ENCODE results near the gene KRT28.

Gene KRT28

GRCh38 chr17:40763752-40764151 is 36.0 kb downstream of the KRT28 start:
- H3K27ac ChIP-seq: no peak overlapping the region
- peaks cover 37% of the 10 kb centered on the region for H3K27me3 ChIP-seq
- H3K4me3 ChIP-seq (ENCODE audit: low read depth in 1 of 2, low read length in 1 of 2): no peak overlapping the region
- no peak for TF ChIP-seq CTCF (IDR thresholded peaks at IDR 0.05)
- H3K36me3 ChIP-seq: no peaks in the 10 kb centered on the region
- peaks cover 9% of the 10 kb centered on the region for H3K9me3 ChIP-seq
- H3K4me1 ChIP-seq (ENCODE audit: control insufficient read depth in 1 of 2, insufficient read depth in 1 of 2, low read depth in 1 of 2, low read length in 1 of 2): no peaks in the 10 kb centered on the region

- peaks cover 9% of the 10 kb centered on the region for H3K9me3 ChIP-seq
Measured at GRCh38 chr17:40760105-40761016, 39.4 kb downstream of the KRT28 start.

GRCh38 chr17:40755231-40755630 is 44.5 kb downstream of the KRT28 start, which contains the start of gene KRT25:
Gene KRT25, minus strand, starts transcription at chr17:40755331. Its CDS starts 60 bp downstream, at chr17:40755271.
- no peak for TF ChIP-seq CTCF (IDR thresholded peaks at IDR 0.05)
- Histone ChIP-seq H3K27me3 (peaks cover 60% of the 10 kb centered on the region), H3K9me3 (no peaks in the 10 kb centered on the region)

More at GRCh38 chr17:40760105-40761016, 39.4 kb downstream of the KRT28 start:
- no peak for TF ChIP-seq CTCF (IDR thresholded peaks at IDR 0.05)
- H3K4me3 ChIP-seq (ENCODE audit: low read depth in 1 of 2, low read length in 1 of 2): no peak overlapping the region
- peaks cover 21% of the 10 kb centered on the region for H3K27me3 ChIP-seq
- no peaks in the 10 kb centered on the region for H3K36me3 ChIP-seq
- no peak overlapping the region for H3K27ac ChIP-seq
- no peaks in the 10 kb centered on the region for H3K4me1 ChIP-seq (ENCODE audit: control insufficient read depth in 1 of 2, insufficient read depth in 1 of 2, low read depth in 1 of 2, low read length in 1 of 2)

GRCh38 chr17:40753804-40754203 is 46.0 kb downstream of the KRT28 start:
- no peak for TF ChIP-seq CTCF (IDR thresholded peaks at IDR 0.05)
- Histone ChIP-seq H3K27ac (no peak overlapping the region), H3K4me3 (ENCODE audit: low read depth in 1 of 2, low read length in 1 of 2) (no peak overlapping the region), H3K9me3 (no peaks in the 10 kb centered on the region), H3K4me1 (ENCODE audit: control insufficient read depth in 1 of 2, insufficient read depth in 1 of 2, low read depth in 1 of 2, low read length in 1 of 2) (no peaks in the 10 kb centered on the region), H3K27me3 (peaks cover 73% of the 10 kb centered on the region), H3K36me3 (no peaks in the 10 kb centered on the region)

More at GRCh38 chr17:40755231-40755630, 44.5 kb downstream of the KRT28 start, which contains the start of gene KRT25:
- Histone ChIP-seq H3K4me1 (ENCODE audit: control insufficient read depth in 1 of 2, insufficient read depth in 1 of 2, low read depth in 1 of 2, low read length in 1 of 2) (no peaks in the 10 kb centered on the region), H3K27ac (no peak within 1 kb of the TSS), H3K36me3 (no peaks in the 10 kb centered on the region), H3K4me3 (ENCODE audit: low read depth in 1 of 2, low read length in 1 of 2) (no peak within 1 kb of the TSS)

- no peak for TF ChIP-seq CTCF (IDR thresholded peaks at IDR 0.05)
- Histone ChIP-seq H3K9me3 (no peaks in the 10 kb centered on the region), H3K27me3 (peaks cover 92% of the 10 kb centered on the region), H3K27ac (no peak overlapping the region), H3K4me1 (ENCODE audit: control insufficient read depth in 1 of 2, insufficient read depth in 1 of 2, low read depth in 1 of 2, low read length in 1 of 2) (no peaks in the 10 kb centered on the region), H3K4me3 (ENCODE audit: low read depth in 1 of 2, low read length in 1 of 2) (no peak overlapping the region), H3K36me3 (no peaks in the 10 kb centered on the region)
Measured at GRCh38 chr17:40751065-40751464, 48.7 kb downstream of the KRT28 start.
